HG02623 (cell line): ENCODE data around the gene NKX1-1.

Experiments used
- ATAC-seq: cut with Tn5 transposase; IDR thresholded peaks from one replicate; pipeline ENCODE4 v1.9.1; 2021; ENCODE audit warnings: moderate library complexity; ENCODE audit not compliant: unreplicated experiment

Gene NKX1-1

GRCh38 chr4:1417522-1418390 is 11.5 kb upstream of the NKX1-1 start:
- no peak for ATAC-seq

- ATAC-seq = no peak
Observed at GRCh38 chr4:1416948-1417260, 10.7 kb upstream of the NKX1-1 start.

- no peak for ATAC-seq
Observed at GRCh38 chr4:1416051-1416947, 10.1 kb upstream of the NKX1-1 start.

- ATAC-seq = no peak
Observed at GRCh38 chr4:1415681-1415981, 9.4 kb upstream of the NKX1-1 start.

- no peak for ATAC-seq
Observed at GRCh38 chr4:1414831-1415680, 8.8 kb upstream of the NKX1-1 start.

- no peak for ATAC-seq
Observed at GRCh38 chr4:1413687-1414479, 7.6 kb upstream of the NKX1-1 start.

- ATAC-seq = no peak
Observed at GRCh38 chr4:1413204-1413663, 7.0 kb upstream of the NKX1-1 start.

GRCh38 chr4:1412376-1413203 is 6.3 kb upstream of the NKX1-1 start:
- no peak for ATAC-seq

- ATAC-seq = no peak
Observed at GRCh38 chr4:1411436-1412375, 5.5 kb upstream of the NKX1-1 start.

- no peak for ATAC-seq
Observed at GRCh38 chr4:1410491-1411325, 4.5 kb upstream of the NKX1-1 start.

GRCh38 chr4:1409491-1410425 is 3.5 kb upstream of the NKX1-1 start:
- no peak for ATAC-seq

- no peak for ATAC-seq
Observed at GRCh38 chr4:1409079-1409478, 2.8 kb upstream of the NKX1-1 start.

GRCh38 chr4:1408418-1408817 is 2.2 kb upstream of the NKX1-1 start:
- no peak for ATAC-seq

GRCh38 chr4:1407657-1408333 is 1.6 kb upstream of the NKX1-1 start:
- no peak for ATAC-seq

- ATAC-seq = no peak
Observed at GRCh38 chr4:1406981-1407656, 877 bp upstream of the NKX1-1 start.
